ENCODE data around the gene CDCA5.

Gene CDCA5

GRCh38 chr11:65067446-65067845 is 16.4 kb downstream of the CDCA5 start:
- no peak for DNase-seq

GRCh38 chr11:65066805-65067291 is 17.0 kb downstream of the CDCA5 start:
- DNase-seq = no peak

GRCh38 chr11:65066315-65066714 is 17.5 kb downstream of the CDCA5 start:
- DNase-seq = no peak

GRCh38 chr11:65065851-65066250 is 18.0 kb downstream of the CDCA5 start:
- DNase-seq = no peak

- no peak for DNase-seq
These were observed 19.0 kb downstream of the CDCA5 start for GRCh38 chr11:65064847-65065240.

GRCh38 chr11:65063532-65063931 is 20.3 kb downstream of the CDCA5 start:
- DNase-seq = no peak

GRCh38 chr11:65060913-65061408 is 22.9 kb downstream of the CDCA5 start:
- no peak for DNase-seq

GRCh38 chr11:65059959-65060824 is 23.6 kb downstream of the CDCA5 start:
- DNase-seq = no peak

GRCh38 chr11:65059523-65059922 is 24.3 kb downstream of the CDCA5 start:
- no peak for DNase-seq

- DNase-seq = no peak
These were observed 25.3 kb downstream of the CDCA5 start, which contains the start of gene NAALADL1 for GRCh38 chr11:65058419-65059054. Gene NAALADL1, minus strand, starts transcription at chr11:65058553. Its CDS starts 32 bp downstream, at chr11:65058521.

GRCh38 chr11:65058012-65058411 is 25.8 kb downstream of the CDCA5 start:
- no peak for DNase-seq

GRCh38 chr11:65057526-65057925 is 26.3 kb downstream of the CDCA5 start:
- no peak for DNase-seq

GRCh38 chr11:65056999-65057398 is 26.8 kb downstream of the CDCA5 start:
- DNase-seq = no peak

- DNase-seq = no peak
These were observed 28.3 kb downstream of the CDCA5 start for GRCh38 chr11:65055538-65055937.

- no peak for DNase-seq
These were observed 29.9 kb downstream of the CDCA5 start for GRCh38 chr11:65053827-65054508.

GRCh38 chr11:65051398-65051858 is 32.4 kb downstream of the CDCA5 start:
- DNase-seq = no peak

- DNase-seq = no peak
These were observed 36.0 kb downstream of the CDCA5 start for GRCh38 chr11:65047581-65048422.

- no peak for DNase-seq
These were observed 38.1 kb downstream of the CDCA5 start for GRCh38 chr11:65045728-65046127.

- DNase-seq = no peak
These were observed 38.8 kb downstream of the CDCA5 start for GRCh38 chr11:65045061-65045460.

- peak; percentile 11 for DNase-seq
These were observed 39.8 kb downstream of the CDCA5 start for GRCh38 chr11:65043881-65044501.

- no peak for DNase-seq
These were observed 40.9 kb downstream of the CDCA5 start for GRCh38 chr11:65042891-65043290.

Measured in fibroblast of skin of right quadriceps (primary cell).